NCI-H82 treated with DMSO at 0.1 percent for 48 hours (cell line): ENCODE measurements around the gene PTPRO.
A peak's percentile ranks its signal among the peaks of the same experiment; 100 is the strongest.

Experiments
- DNase-seq: peaks from one replicate; lab custom pipeline; 2025; ENCODE audit not compliant: unreplicated experiment; lab: John Stamatoyannopoulos, UW

The PTPRO gene

GRCh38 chr12:15550793-15551192 lies 228.5 kb downstream of the PTPRO start:
- peak; percentile 99 for DNase-seq

- no peak for DNase-seq
These were observed 233.1 kb downstream of the PTPRO start for GRCh38 chr12:15555446-15555845.

- DNase-seq: no peak
These were observed 234.2 kb downstream of the PTPRO start for GRCh38 chr12:15556411-15557102.

GRCh38 chr12:15558915-15559528 lies 236.7 kb downstream of the PTPRO start:
- no peak for DNase-seq

GRCh38 chr12:15561396-15561795 lies 239.1 kb downstream of the PTPRO start:
- no peak for DNase-seq

- no peak for DNase-seq
These were observed 240.0 kb downstream of the PTPRO start for GRCh38 chr12:15562263-15562662.

- no peak for DNase-seq
These were observed 241.4 kb downstream of the PTPRO start for GRCh38 chr12:15563663-15564062.

GRCh38 chr12:15574353-15574752 lies 252.0 kb downstream of the PTPRO start:
- no peak for DNase-seq

- DNase-seq: no peak
These were observed 253.6 kb downstream of the PTPRO start for GRCh38 chr12:15575671-15576541.

- DNase-seq: no peak
These were observed 258.1 kb downstream of the PTPRO start for GRCh38 chr12:15580431-15580830.

GRCh38 chr12:15581006-15581405 lies 258.7 kb downstream of the PTPRO start:
- DNase-seq: no peak

GRCh38 chr12:15583804-15584203 lies 261.5 kb downstream of the PTPRO start:
- DNase-seq: no peak

GRCh38 chr12:15584366-15585041 lies 262.2 kb downstream of the PTPRO start:
- DNase-seq: peak; percentile 55

GRCh38 chr12:15589328-15590032 lies 267.2 kb downstream of the PTPRO start:
- no peak for DNase-seq

GRCh38 chr12:15590180-15590826 lies 268.0 kb downstream of the PTPRO start:
- DNase-seq: peak; percentile 98

GRCh38 chr12:15591811-15592210 lies 269.5 kb downstream of the PTPRO start:
- DNase-seq: no peak

- DNase-seq: no peak
These were observed 270.6 kb downstream of the PTPRO start for GRCh38 chr12:15592934-15593333.

- no peak for DNase-seq
These were observed 273.9 kb downstream of the PTPRO start for GRCh38 chr12:15596174-15596573.

GRCh38 chr12:15597125-15597830 lies 275.0 kb downstream of the PTPRO start:
- DNase-seq: no peak
